GM12864 (cell line): ENCODE data around the gene NBAS.

ENCODE experiments used
- DNase-seq: peaks from one replicate; pipeline ENCODE4 v3.0.0-alpha.2; 2011; ENCODE audit warnings: low read depth
- H3K4me3 ChIP-seq: 2 replicates; pipeline ENCODE4 v1.5.1; 2011; ENCODE audit warnings: mild to moderate bottlenecking, low read depth, low read length, control low read depth
- TF ChIP-seq, protein P1 (sequence below): IDR thresholded peaks from 2 replicates; pipeline ENCODE4 v1.5.1; 2011; ENCODE audit warnings: low read depth, mild to moderate bottlenecking, moderate library complexity, low read length, control low read depth, inconsistent platforms; ENCODE audit errors: missing control alignments

The NBAS gene

DNA sequence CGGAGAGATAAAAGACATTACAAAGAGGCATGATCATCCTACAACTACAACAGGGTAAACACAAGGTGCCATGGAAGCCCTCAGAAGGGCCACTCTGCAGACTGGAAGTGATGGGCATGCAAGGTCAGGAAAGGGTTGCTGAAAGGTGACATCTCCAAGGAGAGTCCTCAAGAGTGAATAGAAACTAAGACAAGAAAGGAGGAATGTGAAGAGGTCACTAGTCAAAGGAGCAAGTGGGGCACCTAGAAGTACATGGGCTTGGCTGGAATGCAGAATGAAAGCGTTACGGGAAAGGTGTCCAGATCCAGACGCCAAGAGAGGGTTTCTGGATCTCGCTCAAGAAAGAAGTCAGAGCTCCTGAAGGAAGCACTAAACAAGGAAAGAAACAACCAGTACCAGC lies 314.3 kb downstream of the NBAS start:
- TF ChIP-seq, protein P1, sequence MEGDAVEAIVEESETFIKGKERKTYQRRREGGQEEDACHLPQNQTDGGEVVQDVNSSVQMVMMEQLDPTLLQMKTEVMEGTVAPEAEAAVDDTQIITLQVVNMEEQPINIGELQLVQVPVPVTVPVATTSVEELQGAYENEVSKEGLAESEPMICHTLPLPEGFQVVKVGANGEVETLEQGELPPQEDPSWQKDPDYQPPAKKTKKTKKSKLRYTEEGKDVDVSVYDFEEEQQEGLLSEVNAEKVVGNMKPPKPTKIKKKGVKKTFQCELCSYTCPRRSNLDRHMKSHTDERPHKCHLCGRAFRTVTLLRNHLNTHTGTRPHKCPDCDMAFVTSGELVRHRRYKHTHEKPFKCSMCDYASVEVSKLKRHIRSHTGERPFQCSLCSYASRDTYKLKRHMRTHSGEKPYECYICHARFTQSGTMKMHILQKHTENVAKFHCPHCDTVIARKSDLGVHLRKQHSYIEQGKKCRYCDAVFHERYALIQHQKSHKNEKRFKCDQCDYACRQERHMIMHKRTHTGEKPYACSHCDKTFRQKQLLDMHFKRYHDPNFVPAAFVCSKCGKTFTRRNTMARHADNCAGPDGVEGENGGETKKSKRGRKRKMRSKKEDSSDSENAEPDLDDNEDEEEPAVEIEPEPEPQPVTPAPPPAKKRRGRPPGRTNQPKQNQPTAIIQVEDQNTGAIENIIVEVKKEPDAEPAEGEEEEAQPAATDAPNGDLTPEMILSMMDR, result no peak
- DNase-seq, result no peak
- no peak overlapping the region for H3K4me3 ChIP-seq

DNA sequence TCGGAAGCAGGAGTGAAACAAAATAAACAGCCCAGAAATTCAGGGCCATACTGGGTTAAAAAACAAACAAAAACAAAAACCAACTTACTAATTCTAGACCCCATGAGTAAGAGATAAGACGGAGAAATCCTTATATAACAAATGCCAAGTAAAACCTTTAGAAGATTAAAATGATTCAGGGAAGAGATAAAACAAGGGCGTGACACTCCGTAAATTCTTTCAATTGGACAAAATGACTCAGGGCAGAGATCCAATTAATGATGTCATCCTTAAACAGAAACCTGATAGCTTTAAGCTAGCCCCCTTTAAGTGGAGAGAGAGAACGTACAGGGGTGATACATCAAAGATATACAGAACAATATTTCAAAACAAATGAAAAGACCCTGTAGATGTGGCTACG lies 317.4 kb downstream of the NBAS start:
- no peak overlapping the region for H3K4me3 ChIP-seq
- DNase-seq, result no peak
- TF ChIP-seq, protein P1, result no peak

DNA sequence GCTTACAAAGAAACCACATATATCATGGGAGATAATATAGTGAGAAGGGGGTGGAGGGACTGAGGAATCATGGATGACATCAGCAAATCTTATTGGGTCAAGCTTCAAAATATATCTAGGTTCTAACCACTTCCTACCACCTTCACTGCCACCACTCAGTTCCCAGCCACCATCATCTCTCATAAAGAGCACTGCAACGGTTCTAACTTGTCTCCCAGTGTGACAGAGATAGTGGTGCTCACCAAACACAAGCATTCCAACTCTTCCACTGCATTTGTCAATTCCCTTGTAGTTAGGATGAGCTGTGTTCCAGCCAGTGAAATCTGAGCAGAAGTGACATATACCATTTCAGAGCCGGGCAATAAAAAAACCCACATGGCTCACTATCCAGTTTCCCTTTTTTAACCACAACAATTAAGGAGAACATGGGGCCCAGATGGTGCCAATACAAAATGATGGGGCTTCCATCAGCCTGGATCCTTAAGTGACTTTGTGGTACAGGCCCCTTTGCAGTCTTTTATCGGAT lies 318.1 kb downstream of the NBAS start:
- no peak for DNase-seq
- H3K4me3 ChIP-seq, result no peak overlapping the region
- TF ChIP-seq, protein P1, result no peak

DNA sequence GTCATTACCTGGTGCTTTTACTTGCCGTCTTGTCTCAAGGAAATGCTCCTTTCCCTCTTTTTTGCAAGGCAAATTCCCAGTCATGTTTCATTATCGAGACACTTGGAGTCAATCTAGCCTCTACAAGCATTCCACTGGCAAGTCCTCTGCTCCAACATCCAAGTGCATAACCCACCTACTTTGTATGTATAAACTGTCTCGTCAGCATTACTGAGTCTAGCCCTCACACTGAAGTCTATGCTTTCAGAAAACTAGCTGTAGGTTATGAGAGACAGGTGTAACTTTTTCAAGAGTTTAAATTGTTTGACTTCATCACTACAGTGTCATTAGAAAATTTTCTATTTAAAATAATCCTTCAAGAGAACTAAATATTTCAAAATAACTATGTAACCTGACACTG lies 319.2 kb downstream of the NBAS start:
- DNase-seq, result no peak
- no peak overlapping the region for H3K4me3 ChIP-seq
- TF ChIP-seq, protein P1, result no peak

DNA sequence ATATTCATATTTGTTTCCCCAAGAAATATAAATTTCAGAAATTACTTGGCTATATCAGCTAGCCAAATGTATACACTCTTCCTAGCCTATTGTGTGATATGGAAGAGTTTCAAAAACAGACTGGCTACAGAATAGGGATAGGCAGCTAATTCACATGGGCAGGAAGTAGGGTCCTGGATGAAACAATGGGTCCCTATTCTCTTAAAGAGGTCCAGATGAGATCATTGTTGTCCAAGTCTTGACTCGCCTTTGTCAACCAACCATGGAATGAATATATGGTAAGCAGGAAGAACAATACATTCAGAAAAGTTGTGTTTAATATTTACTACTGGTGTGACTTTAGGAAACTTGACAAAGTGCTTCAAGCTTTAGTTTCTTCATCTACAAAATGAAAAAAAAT lies 319.9 kb downstream of the NBAS start:
- H3K4me3 ChIP-seq, result no peak overlapping the region
- DNase-seq, result no peak
- TF ChIP-seq, protein P1, result no peak

DNA sequence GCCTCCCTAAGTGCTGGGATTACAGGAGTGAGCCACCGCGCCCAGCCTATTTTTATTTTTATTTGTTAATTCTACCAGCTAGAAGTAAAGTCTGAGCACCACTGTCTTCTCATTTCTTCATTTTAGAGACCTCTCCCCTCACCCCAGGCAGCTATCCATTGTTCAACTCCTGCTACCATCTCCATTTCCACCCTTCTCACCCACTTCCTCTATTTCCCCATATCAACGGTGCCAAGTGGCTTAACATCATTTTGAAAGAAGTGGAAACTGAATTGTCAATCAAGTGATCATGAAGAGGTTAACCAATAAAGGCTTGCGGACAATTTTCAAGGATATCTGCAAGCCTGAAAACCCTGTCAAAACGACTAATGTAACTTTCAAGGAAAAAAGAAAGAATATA lies 323.1 kb downstream of the NBAS start:
- DNase-seq, result no peak
- TF ChIP-seq, protein P1, result no peak
- no peak overlapping the region for H3K4me3 ChIP-seq

DNA sequence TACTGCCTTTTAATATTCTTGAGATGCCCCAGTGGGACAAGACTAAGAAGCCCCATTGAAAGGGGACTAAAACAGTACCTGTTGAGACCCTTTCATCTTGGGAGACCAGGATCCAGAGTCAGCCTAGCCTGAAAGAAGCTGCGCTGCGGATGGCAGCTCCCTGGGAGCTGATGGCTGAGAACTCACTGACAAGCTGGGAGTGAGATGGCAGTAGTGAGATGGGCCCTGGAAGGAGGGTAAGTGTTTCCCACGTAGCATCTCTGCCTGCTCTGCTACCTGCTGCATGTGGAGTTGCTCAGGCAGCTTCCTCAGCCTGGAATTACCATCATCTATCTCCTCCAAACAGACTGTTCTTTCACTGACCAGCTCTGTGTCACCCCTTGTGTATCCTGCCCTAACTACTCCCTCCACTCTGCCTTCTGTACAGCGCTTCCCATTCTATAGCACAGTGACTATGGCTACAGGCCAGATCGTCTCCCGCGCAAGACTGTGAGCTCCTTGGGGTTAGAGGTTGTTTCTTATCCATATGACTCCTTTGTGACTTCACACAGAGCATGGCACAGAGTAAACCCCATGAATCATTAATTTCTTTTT lies 330.4 kb downstream of the NBAS start:
- TF ChIP-seq, protein P1, result no peak
- H3K4me3 ChIP-seq, result no peak overlapping the region
- DNase-seq, result no peak
